Colonic mucosa (tissue), 4 donors: ENCODE results near the gene HSPA12A. TPM values are rescaled to one million over a fixed set of nuclear protein-coding genes. Genes with fewer than 3 reads are reported as not detected.

Source experiments
- DNase-seq: peaks from one replicate; pipeline ENCODE4 v3.0.0-alpha.2; 2020
- H3K27ac ChIP-seq: fragments of 200-600 bp; one replicate; pipeline ENCODE4 v1.8.0; 2021
- H3K27me3 ChIP-seq: fragments of 200-600 bp; one replicate; pipeline ENCODE4 v1.8.0; 2021
- H3K36me3 ChIP-seq: fragments of 200-600 bp; one replicate; pipeline ENCODE4 v1.8.0; 2021
- H3K4me1 ChIP-seq: fragments of 200-600 bp; one replicate; pipeline ENCODE4 v1.8.0; 2021; ENCODE audit warnings: mild to moderate bottlenecking
- H3K4me3 ChIP-seq: fragments of 200-600 bp; one replicate; pipeline ENCODE4 v1.8.0; 2021
- H3K9ac ChIP-seq, 2 donors: one replicate each; pipeline ENCODE4 v1.7.0; 2013; ENCODE audit warnings: control low read depth in 2 of 2, low read depth in 2 of 2, low read length in 2 of 2
- H3K9me3 ChIP-seq: fragments of 200-600 bp; one replicate; pipeline ENCODE4 v1.8.0; 2021
- CTCF ChIP-seq: fragments of 200-600 bp; IDR thresholded peaks from one replicate; pipeline ENCODE4 v1.8.0; 2022; ENCODE audit warnings: antibody characterized with exemption, mild to moderate bottlenecking
- intact Hi-C: fragments of 100-400 bp; cut with DNase I; formaldehyde crosslinking; loops from one replicate; pipeline ENCODE4 v1.14.1; 2022
- total RNA-seq, 2 donors: library from RNA; stranded (reverse); fragmentation: NEBNext Ultra II Directional in 1 of 2; extraction: Animal tissue kit (Norgen Biotek cat#: 25700) in 1 of 2; gene quantifications; one replicate each; pipeline ENCODE4 v1.2.1, GENCODE V29; 2021
- donor health status: healthy.
- donor health status: DM: no; HTN: no; CAD: no.
- donor health status: DM: no; HTN: no; CAD: no.

The HSPA12A gene
- total RNA-seq, 2 donors from 2014 or later = 6.2 to 7.0 TPM

DNA sequence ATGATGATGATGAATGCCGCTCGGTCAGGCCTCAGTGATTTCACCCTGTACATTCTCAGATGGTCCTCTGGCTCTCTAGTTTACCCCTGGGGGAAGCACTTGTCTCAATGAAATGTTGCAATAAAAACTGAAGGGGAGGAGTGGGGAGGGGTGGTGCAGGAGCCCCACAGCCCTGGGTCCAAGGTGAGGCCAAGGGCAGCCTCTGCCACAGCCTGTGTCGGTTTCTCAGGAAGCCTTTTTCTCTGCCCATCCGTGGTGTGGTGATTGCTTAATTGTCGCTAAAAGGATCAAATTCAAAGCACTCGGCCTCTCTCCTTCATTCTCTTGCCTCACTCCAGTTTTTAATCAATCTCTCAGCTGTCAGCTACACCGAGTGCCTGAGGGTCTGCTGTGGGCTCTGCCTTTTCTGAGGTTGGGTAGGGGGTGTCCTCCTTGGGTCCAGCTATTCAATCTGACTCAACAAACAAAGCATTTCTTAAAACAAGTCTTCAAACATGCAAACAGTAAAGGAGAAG, 39.1 kb upstream of the HSPA12A start:
- no peak overlapping the region for H3K9ac ChIP-seq
- no peaks in the 10 kb centered on the region for H3K36me3 ChIP-seq
- H3K9me3 ChIP-seq = no peaks in the 10 kb centered on the region
- no peaks in the 10 kb centered on the region for H3K27me3 ChIP-seq
- no peak overlapping the region for H3K4me3 ChIP-seq
- H3K4me1 ChIP-seq = no peaks in the 10 kb centered on the region
- TF ChIP-seq CTCF = no peak
- no peak for DNase-seq
- H3K27ac ChIP-seq = no peak overlapping the region
- intact Hi-C loops = no loop called here

DNA sequence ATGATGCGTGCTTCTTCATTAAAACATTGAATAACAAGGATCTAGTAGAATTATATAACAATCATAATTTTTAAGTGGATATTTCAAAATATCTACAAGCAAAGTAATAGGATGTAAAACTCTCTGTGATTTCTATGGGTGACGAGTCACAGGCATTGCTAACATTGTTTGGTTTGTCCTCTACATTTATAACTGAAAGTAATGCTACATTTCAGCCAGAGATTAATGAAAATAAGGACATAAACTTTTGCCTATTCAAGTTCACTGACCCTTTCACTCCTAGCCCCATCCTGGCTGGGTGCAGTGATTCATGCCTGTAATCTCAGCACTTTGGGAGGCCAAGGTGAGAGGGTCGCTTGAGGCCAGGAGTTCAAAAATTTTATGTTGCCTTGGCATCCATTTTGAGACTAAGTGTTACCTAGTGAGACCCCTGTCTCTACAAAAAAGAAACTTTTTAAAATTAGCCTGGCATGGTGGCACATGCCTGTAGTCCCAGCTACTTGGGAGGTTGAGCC, 38.4 kb upstream of the HSPA12A start:
- Histone ChIP-seq H3K9me3 (no peaks in the 10 kb centered on the region), H3K27me3 (no peaks in the 10 kb centered on the region), H3K27ac (no peak overlapping the region), H3K4me1 (no peaks in the 10 kb centered on the region), H3K4me3 (no peak overlapping the region), H3K9ac (no peak overlapping the region), H3K36me3 (no peaks in the 10 kb centered on the region)
- no peak for DNase-seq
- intact Hi-C loops = no loop called here
- TF ChIP-seq CTCF = no peak

- intact Hi-C loops = no loop called here
- no peak for DNase-seq
These were observed 36.8 kb upstream of the HSPA12A start for GRCh38 chr10:116779076-116779687.

GRCh38 chr10:116777006-116777405, 34.6 kb upstream of the HSPA12A start:
- Histone ChIP-seq H3K9me3 (no peaks in the 10 kb centered on the region), H3K36me3 (no peaks in the 10 kb centered on the region), H3K9ac (no peak overlapping the region), H3K27ac (no peak overlapping the region), H3K4me1 (peaks cover 4% of the 10 kb centered on the region), H3K4me3 (no peak overlapping the region), H3K27me3 (no peaks in the 10 kb centered on the region)
- TF ChIP-seq CTCF = no peak
- intact Hi-C loops = no loop called here
- no peak for DNase-seq

More at GRCh38 chr10:116779076-116779687, 36.8 kb upstream of the HSPA12A start:
- Histone ChIP-seq H3K36me3 (no peaks in the 10 kb centered on the region), H3K9me3 (no peaks in the 10 kb centered on the region), H3K4me3 (no peak overlapping the region), H3K27ac (no peak overlapping the region), H3K27me3 (no peaks in the 10 kb centered on the region), H3K9ac (no peak overlapping the region), H3K4me1 (peaks cover 4% of the 10 kb centered on the region)
- TF ChIP-seq CTCF = no peak

GRCh38 chr10:116775488-116776400, 33.4 kb upstream of the HSPA12A start:
- H3K4me1 ChIP-seq = peaks cover 4% of the 10 kb centered on the region
- no peak overlapping the region for H3K4me3 ChIP-seq
- intact Hi-C loops = no loop called here
- H3K36me3 ChIP-seq = no peaks in the 10 kb centered on the region
- no peak for DNase-seq
- no peak overlapping the region for H3K9ac ChIP-seq
- TF ChIP-seq CTCF = no peak
- H3K9me3 ChIP-seq = no peaks in the 10 kb centered on the region
- no peaks in the 10 kb centered on the region for H3K27me3 ChIP-seq
- no peak overlapping the region for H3K27ac ChIP-seq
